Natural killer cell treated with Interleukin-12 subunit alpha and Interleukin-12 subunit beta and Interleukin-15 and Interleukin-18, amount 100 ng/mL, for 72 hours (primary cell): Measurements from ENCODE around the gene PRIM2. TPM values are rescaled to one million over a fixed set of nuclear protein-coding genes. Genes with fewer than 3 reads are reported as not detected.
"Not testable (repeated sequence)": the region's sequence is repeated elsewhere in the genome, so short reads cannot be mapped to it uniquely, and the experiment has no call there.

Source experiments
- ATAC-seq, 2 donors: fragments of 150-1000 bp; cut with Tn5 transposase in 1 of 2; sonication (Bioruptor Pico), chemical (Tn5 transposase) in 1 of 2; 2 replicates each; pipeline ENCODE4 v1.10.0; 2021
- DNase-seq: peaks from one replicate; pipeline ENCODE4 v3.0.0; 2022; ENCODE audit warnings: low spot score
- H3K27ac Mint-ChIP-seq, 2 donors: 1 replicate in 1 of 2; 2 replicates in 1 of 2; pipeline ENCODE4 v1.8.0; 2022; ENCODE audit warnings: mixed read lengths in 2 of 2, mild to moderate bottlenecking in 1 of 2, moderate library complexity in 1 of 2
- H3K27me3 Mint-ChIP-seq, 2 donors: 1 replicate in 1 of 2; 2 replicates in 1 of 2; pipeline ENCODE4 v1.8.0; 2022; ENCODE audit warnings: mixed read lengths in 2 of 2
- H3K36me3 Mint-ChIP-seq: one replicate; pipeline ENCODE4 v1.8.0; 2022; ENCODE audit warnings: mixed read lengths
- H3K4me1 Mint-ChIP-seq, 2 donors: 1 replicate in 1 of 2; 2 replicates in 1 of 2; pipeline ENCODE4 v1.8.0; 2022; ENCODE audit warnings: low read depth in 2 of 2, mixed read lengths in 2 of 2, mild to moderate bottlenecking in 1 of 2
- H3K4me3 Mint-ChIP-seq: one replicate; pipeline ENCODE4 v1.8.0; 2022; ENCODE audit warnings: mixed read lengths
- H3K9me3 Mint-ChIP-seq: 2 replicates; pipeline ENCODE4 v1.8.0; 2022; ENCODE audit warnings: mixed read lengths
- total RNA-seq, 2 donors: library from RNA; stranded (reverse); gene quantifications; one replicate each; pipeline ENCODE4 v1.2.3, GENCODE V29; 2022

PRIM2 gene
- total RNA-seq, 2 donors from 2014 or later = 29.1 to 57.3 TPM

- DNase-seq, H3K27ac Mint-ChIP-seq, H3K27me3 Mint-ChIP-seq, ATAC-seq, H3K4me1 Mint-ChIP-seq, H3K9me3 Mint-ChIP-seq, H3K36me3 Mint-ChIP-seq, H3K4me3 Mint-ChIP-seq: not testable (repeated sequence)
Observed at GRCh38 chr6:57532660-57533059, 215.2 kb downstream of the PRIM2 start.

GRCh38 chr6:57535121-57535520 lies 217.7 kb downstream of the PRIM2 start:
- H3K27me3 Mint-ChIP-seq, DNase-seq, H3K4me3 Mint-ChIP-seq, H3K9me3 Mint-ChIP-seq, ATAC-seq, H3K36me3 Mint-ChIP-seq, H3K4me1 Mint-ChIP-seq, H3K27ac Mint-ChIP-seq: not testable (repeated sequence)

- not testable (repeated sequence) for H3K4me1 Mint-ChIP-seq, H3K4me3 Mint-ChIP-seq, ATAC-seq, DNase-seq, H3K27ac Mint-ChIP-seq, H3K27me3 Mint-ChIP-seq, H3K9me3 Mint-ChIP-seq
- peaks cover 12% of the 10 kb centered on the region for H3K36me3 Mint-ChIP-seq
Observed at GRCh38 chr6:57535994-57536393, 218.6 kb downstream of the PRIM2 start.

GRCh38 chr6:57537916-57538315 lies 220.5 kb downstream of the PRIM2 start:
- H3K4me1 Mint-ChIP-seq, DNase-seq, H3K9me3 Mint-ChIP-seq, ATAC-seq, H3K27ac Mint-ChIP-seq, H3K27me3 Mint-ChIP-seq, H3K4me3 Mint-ChIP-seq: not testable (repeated sequence)
- peaks cover 12% of the 10 kb centered on the region for H3K36me3 Mint-ChIP-seq

GRCh38 chr6:57551961-57552360 lies 234.5 kb downstream of the PRIM2 start:
- not testable (repeated sequence) for H3K4me3 Mint-ChIP-seq, H3K4me1 Mint-ChIP-seq, H3K27ac Mint-ChIP-seq, DNase-seq, H3K27me3 Mint-ChIP-seq, ATAC-seq, H3K9me3 Mint-ChIP-seq, H3K36me3 Mint-ChIP-seq

GRCh38 chr6:57557855-57558254 lies 240.4 kb downstream of the PRIM2 start:
- ATAC-seq, H3K27ac Mint-ChIP-seq, DNase-seq, H3K9me3 Mint-ChIP-seq, H3K4me1 Mint-ChIP-seq, H3K4me3 Mint-ChIP-seq, H3K36me3 Mint-ChIP-seq, H3K27me3 Mint-ChIP-seq: not testable (repeated sequence)

- ATAC-seq, H3K9me3 Mint-ChIP-seq, H3K36me3 Mint-ChIP-seq, DNase-seq, H3K4me3 Mint-ChIP-seq, H3K4me1 Mint-ChIP-seq, H3K27me3 Mint-ChIP-seq, H3K27ac Mint-ChIP-seq: not testable (repeated sequence)
Observed at GRCh38 chr6:57559170-57559569, 241.7 kb downstream of the PRIM2 start.

GRCh38 chr6:57562233-57562632 lies 244.8 kb downstream of the PRIM2 start:
- H3K4me1 Mint-ChIP-seq, ATAC-seq, DNase-seq, H3K27me3 Mint-ChIP-seq, H3K4me3 Mint-ChIP-seq, H3K9me3 Mint-ChIP-seq, H3K27ac Mint-ChIP-seq, H3K36me3 Mint-ChIP-seq: not testable (repeated sequence)

GRCh38 chr6:57572119-57572518 lies 254.7 kb downstream of the PRIM2 start:
- not testable (repeated sequence) for H3K36me3 Mint-ChIP-seq, H3K27me3 Mint-ChIP-seq, H3K27ac Mint-ChIP-seq, ATAC-seq, DNase-seq, H3K4me1 Mint-ChIP-seq, H3K4me3 Mint-ChIP-seq, H3K9me3 Mint-ChIP-seq

GRCh38 chr6:57572844-57573243 lies 255.4 kb downstream of the PRIM2 start:
- H3K4me3 Mint-ChIP-seq, H3K9me3 Mint-ChIP-seq, H3K27ac Mint-ChIP-seq, H3K27me3 Mint-ChIP-seq, ATAC-seq, DNase-seq, H3K4me1 Mint-ChIP-seq, H3K36me3 Mint-ChIP-seq: not testable (repeated sequence)

- H3K27me3 Mint-ChIP-seq, ATAC-seq, H3K27ac Mint-ChIP-seq, DNase-seq, H3K4me3 Mint-ChIP-seq, H3K9me3 Mint-ChIP-seq, H3K36me3 Mint-ChIP-seq, H3K4me1 Mint-ChIP-seq: not testable (repeated sequence)
Observed at GRCh38 chr6:57577023-57577422, 259.6 kb downstream of the PRIM2 start.

- not testable (repeated sequence) for H3K4me1 Mint-ChIP-seq, DNase-seq, H3K4me3 Mint-ChIP-seq, ATAC-seq, H3K9me3 Mint-ChIP-seq, H3K27ac Mint-ChIP-seq, H3K27me3 Mint-ChIP-seq, H3K36me3 Mint-ChIP-seq
Observed at GRCh38 chr6:57579489-57579888, 262.1 kb downstream of the PRIM2 start.

- not testable (repeated sequence) for H3K27me3 Mint-ChIP-seq, H3K36me3 Mint-ChIP-seq, H3K27ac Mint-ChIP-seq, DNase-seq, H3K4me1 Mint-ChIP-seq, ATAC-seq, H3K9me3 Mint-ChIP-seq, H3K4me3 Mint-ChIP-seq
Observed at GRCh38 chr6:57581586-57581985, 264.2 kb downstream of the PRIM2 start.

GRCh38 chr6:57601105-57601504 lies 283.7 kb downstream of the PRIM2 start:
- not testable (repeated sequence) for DNase-seq, H3K4me3 Mint-ChIP-seq

GRCh38 chr6:57605303-57605702 lies 287.9 kb downstream of the PRIM2 start:
- peaks cover 12% of the 10 kb centered on the region for H3K36me3 Mint-ChIP-seq
- DNase-seq, H3K27me3 Mint-ChIP-seq, ATAC-seq, H3K4me1 Mint-ChIP-seq, H3K27ac Mint-ChIP-seq, H3K4me3 Mint-ChIP-seq, H3K9me3 Mint-ChIP-seq: not testable (repeated sequence)

More at GRCh38 chr6:57601105-57601504, 283.7 kb downstream of the PRIM2 start:
- H3K36me3 Mint-ChIP-seq, ATAC-seq, H3K27ac Mint-ChIP-seq, H3K27me3 Mint-ChIP-seq, H3K4me1 Mint-ChIP-seq, H3K9me3 Mint-ChIP-seq: not testable (repeated sequence)
